CMK (cell line): ENCODE measurements around the gene ARPP19.
"Not testable (repeated sequence)": the region's sequence is repeated elsewhere in the genome, so short reads cannot be mapped to it uniquely, and the experiment has no call there.

Experiments used
- DNase-seq: peaks from one replicate; pipeline ENCODE4 v3.0.0-alpha.2; 2010; ENCODE audit warnings: low read depth

Gene ARPP19, protein sequence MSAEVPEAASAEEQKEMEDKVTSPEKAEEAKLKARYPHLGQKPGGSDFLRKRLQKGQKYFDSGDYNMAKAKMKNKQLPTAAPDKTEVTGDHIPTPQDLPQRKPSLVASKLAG

DNA sequence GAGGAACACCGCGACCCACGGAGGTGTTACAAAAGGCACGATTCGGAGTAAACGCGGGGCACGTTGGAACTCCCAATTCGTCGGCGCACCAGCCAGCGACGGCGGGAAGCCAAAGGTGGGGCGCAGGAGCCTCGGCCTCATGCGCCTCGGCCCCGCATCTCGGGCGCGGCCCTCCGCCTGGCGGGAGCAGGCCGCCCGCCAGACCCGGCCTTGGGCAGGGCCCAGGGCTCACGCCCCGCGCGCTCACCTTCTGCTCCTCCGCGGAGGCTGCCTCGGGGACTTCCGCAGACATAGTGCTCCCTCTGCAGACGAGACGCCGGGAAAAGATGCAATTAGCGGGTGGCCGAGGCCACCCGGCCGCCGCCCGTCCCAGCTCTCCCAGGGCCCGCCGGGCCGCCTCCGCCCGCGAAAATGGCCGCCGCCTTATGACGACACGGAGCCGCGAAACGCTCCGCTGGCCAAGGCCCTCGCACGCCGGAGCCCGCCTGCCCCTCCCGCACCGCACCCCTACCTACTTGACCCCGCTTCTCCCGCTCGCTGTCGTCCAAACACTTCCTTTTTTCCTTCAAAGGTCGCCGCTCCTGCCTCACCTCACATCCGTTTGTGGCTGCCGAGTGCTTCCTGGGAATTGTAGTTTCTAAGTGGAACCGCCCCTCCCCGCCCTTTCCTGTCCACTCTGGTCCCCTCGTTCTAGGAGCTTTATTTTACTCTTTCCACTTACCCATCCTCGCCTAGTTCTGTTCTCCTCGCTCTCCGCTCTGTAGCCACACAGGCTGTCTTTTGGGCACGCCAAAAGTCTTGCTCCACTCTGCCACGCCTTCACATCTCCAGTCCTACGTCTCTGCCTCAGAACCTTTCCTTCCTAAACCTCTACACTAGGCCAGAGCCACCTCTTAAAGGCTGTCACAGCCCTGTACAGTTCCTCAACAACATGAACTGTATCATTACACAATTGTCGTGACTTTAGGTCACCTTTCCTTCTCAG lies at the start of gene ARPP19:
Gene ARPP19, minus strand, starts transcription at position 430 of the 985 bp plus-strand sequence. Its CDS starts 138 bp downstream, at position 292.
- DNase-seq = peak; percentile 74

DNA sequence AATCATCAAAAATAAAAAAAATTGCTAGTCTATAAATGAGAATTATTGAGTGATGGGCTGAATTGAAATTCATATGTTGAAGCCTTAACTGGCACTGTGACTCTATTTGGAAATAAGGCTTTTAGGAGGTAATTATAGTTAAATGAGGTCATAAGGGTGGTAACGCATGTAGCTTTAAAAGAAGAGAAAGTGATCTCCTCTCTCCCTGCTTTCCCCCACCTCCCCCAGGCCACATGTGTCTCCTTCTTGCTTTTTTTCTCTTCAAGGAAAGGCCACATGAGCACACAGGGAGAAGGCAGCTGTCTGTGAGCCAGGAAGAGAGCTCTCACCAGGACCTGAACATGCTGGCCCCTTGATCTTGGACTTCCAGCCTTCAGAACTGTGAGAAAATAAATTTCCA lies 48.2 kb upstream of the ARPP19 start:
- DNase-seq = no peak

DNA sequence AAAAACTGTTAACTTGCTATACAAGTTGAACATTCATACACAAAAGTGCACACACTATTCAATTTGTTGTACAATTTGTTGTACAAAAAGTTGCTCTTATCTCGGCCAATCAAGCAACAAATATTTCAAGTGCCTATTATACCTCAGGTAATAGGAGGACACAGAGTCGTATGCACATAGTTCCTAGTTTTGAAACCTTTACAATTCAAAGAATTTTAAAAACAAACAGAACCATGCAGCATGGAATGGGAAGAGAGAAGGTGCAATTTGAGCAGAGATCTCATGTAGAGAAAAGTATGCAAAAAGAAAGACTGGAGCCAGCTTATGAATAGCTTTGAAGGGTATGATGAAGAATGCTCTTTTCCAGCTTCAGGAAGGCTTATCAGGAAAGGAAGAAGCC lies 46.5 kb upstream of the ARPP19 start:
- DNase-seq = no peak

DNA sequence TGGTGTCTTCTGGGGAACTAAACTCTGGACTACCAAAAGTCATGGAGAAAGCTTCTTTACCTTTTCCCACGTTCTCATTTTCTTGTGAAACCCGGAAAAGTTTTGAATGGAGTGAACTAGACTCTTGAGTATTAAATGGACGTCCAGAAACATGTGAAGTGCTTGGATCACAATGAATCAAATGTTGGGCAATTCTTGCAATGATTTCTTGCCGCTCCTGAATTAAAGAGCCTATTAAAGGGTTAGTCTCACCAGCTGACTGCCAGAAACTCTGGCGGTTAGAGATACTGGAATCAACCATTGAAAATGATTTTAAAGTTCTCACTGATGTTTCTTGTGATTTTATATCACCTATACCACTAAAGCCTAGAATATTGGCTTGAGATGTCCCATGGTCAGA lies 40.8 kb upstream of the ARPP19 start:
- DNase-seq = no peak

DNA sequence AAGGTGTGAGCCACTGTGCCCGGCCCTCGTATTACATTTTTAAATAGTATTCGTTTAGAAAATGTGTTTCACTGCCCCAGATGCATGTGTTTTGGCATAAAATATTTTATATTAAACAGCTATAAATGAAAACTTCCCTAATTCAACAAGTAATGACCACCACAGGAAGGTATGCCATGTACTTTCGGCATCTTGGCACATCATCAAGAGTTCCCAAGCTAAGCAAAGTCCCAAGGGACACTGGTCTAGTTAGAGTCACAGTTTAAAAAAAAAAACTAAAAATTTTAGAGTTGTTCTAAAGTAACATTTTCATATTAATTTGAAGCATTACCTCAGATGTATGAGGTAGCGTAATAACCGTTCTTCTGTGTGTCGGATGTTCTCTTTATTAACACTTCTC lies 15.6 kb upstream of the ARPP19 start:
- DNase-seq = no peak

DNA sequence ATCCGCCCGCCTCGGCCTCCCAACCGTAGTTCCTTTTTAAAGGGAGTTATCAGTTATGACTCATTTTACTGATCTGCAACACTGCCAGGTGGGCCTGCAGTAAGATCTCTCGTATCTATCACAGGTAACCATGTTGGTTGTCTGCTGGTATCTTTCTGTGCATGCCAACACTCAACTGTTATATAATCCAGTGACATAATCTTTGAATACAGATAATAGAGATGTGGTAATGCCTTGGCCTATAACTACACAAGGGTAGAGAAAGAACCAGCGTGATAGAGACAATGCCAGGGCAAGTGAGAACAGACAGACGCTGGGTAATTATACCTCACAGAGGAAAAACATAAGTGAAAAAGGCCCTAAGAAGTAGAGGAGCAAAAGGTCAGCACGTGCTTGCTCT lies 11.0 kb upstream of the ARPP19 start:
- DNase-seq = no peak

DNA sequence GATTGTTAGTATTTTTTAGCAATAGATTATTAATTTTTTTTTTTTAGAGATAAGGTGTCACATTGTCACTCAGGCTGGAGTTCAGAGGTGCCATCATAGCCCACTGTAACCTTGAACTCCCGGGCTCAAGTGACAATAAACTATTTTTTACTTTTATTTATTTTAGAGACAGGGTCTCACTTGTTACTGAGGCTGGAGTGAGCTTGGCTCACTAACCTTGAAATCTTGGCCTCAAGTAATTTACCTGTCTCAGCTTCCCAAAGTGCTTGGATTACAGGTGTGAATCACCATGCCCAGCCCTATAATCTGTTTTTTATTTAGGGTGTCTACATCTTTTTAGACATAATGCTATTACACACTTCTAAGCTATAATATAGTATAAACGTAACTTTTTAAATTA lies 7.9 kb upstream of the ARPP19 start:
- no peak for DNase-seq

DNA sequence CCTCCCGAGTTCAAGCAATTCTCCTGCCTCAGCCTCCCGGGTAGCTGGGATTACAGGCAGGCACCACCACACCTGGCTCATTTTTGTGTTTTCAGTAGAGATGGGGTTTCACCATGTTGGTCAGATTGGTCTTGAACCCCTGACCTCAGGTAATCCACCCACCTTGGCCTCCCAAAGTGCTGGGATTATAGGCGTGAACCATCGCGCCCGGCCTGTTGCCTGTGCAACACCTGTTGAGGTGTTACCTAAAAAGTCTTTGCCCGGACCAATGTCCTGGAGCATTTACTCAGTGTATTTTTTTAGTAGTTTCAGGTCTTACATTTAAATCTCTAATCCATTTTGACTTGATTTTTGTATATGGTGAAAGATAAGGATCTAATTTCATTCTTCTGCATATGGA lies 6.7 kb upstream of the ARPP19 start:
- not testable (repeated sequence) for DNase-seq

DNA sequence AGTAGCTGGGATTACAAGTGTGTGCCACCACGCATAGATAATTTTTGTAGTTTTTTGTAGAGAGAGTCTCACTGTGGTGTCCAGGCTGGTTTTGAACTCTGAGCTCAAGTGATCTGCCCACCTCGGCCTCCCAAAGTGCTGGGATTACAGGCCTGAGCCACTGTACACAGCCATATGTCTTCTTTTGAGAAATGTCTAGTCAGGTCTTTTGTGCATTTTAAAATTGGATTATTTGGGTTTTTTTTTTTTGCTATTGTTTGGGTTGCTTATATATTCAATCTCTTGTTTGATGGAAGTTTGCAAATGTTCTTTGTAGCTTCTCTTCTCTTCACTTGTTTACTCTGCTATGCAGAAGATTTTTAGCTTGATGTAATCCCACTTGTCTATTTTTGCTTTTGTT lies 6.2 kb upstream of the ARPP19 start:
- DNase-seq = no peak

DNA sequence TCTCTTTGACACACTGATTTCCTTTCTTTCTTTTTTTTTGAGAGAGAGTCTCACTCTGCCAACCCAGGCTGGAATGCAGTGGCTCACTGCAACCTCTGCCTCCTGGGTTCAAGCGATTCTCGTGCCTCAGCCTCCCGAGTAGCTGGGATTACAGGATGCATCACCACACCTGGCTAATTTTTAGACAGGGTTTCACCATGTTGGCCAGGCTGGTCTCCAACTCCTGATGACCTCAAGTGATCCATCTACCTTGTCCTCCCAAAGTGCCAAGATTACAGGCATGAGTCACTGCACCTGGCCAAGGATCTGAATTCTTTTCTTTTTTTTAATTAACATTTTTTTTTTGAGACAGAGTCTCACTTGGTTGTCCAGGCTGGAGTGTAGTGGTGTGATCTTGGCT lies 5.8 kb upstream of the ARPP19 start:
- DNase-seq = not testable (repeated sequence)

DNA sequence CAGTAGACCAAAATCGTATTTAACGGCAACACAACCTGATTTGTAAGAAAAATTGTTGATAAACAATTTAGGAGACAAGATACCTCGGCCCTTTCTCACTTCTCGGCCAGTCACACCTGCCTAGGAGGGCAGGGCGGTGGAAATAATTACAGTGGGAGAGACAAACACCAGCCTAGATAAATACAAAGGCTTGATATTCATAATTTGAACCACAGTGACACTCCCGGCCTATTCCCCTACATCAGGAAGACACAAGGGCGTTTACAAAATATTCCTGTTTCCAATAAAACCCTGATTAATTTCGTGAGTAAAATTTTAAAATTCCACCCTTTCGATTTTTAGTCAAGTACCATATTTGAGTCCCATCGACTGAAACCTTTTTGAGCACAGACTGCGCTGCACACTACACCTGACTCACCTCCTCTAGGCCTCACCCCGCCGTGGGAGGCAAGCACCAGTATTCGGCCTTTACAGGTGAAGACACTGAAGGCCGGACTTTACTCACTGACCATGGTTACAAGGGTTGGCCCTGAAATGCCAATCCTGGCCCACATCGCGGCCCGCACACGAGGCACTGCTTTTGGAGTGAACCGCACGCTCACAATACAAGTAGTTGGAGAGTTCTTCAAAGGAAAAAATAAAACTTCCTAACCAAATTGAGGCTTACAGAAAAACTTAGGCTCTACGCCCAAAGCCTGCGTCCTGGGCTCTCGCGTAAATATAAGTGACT lies 794 bp downstream of the ARPP19 start:
- DNase-seq = no peak

DNA sequence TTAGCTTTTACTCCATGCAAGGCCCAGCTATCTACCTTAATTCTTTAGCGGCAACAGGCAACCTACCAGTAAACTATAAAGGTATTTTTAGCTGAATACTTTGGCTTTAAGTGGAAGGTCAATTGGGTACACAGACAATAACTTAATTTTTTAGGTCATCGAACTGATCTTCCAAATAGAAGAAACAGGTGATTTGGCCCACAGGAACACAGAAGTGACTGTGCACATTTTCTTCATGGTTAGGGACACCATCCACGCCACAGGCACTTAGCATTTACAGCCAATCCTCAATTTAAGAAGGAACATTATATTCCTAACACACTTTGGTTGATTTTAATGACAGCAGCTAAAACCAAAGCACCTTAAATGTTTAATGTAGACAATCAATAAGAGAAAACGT lies 1.9 kb downstream of the ARPP19 start:
- no peak for DNase-seq

DNA sequence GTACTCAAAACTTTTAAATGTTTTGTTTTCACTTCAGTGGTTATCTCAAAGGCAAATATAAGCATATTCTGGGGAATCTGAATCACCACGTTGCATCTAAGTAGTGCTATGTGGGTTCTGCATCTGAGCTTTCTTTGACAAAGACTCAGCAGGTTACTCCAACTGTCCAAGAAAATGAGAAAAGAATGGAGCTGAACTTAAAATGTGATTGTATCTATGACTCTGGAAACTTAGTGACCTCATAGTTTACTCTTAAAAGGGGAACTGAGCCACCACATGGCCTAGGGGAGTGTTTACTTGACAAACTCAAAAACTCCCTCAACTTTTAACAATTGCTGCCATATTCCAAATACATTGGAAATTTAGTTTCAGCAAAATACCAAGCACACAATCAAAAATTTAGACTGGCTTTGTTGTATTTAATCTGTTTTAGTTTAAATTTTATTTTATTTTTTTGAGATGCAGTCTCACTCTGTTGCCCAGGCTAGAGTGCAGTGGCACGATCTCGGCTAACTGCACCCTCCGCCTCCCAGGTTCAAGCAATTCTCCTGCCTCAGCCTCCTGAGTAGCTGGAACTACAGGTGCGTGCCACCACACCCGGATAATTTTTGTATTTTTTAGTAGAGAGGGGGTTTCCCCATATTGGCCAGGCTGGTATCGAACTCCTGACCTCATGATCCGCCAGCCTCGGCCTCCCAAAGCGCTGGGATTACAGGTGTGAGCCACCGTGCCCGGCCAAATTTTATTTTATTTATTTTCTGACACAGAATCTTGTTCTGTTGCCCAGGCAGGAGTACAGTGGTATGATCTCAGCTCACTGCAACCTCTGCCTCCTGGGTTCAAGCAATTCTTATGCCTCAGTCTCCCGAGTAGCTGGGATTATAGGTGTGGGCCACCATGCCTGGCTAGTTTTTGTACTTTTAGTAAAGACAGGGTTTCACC lies 3.1 kb downstream of the ARPP19 start:
- not testable (repeated sequence) for DNase-seq

DNA sequence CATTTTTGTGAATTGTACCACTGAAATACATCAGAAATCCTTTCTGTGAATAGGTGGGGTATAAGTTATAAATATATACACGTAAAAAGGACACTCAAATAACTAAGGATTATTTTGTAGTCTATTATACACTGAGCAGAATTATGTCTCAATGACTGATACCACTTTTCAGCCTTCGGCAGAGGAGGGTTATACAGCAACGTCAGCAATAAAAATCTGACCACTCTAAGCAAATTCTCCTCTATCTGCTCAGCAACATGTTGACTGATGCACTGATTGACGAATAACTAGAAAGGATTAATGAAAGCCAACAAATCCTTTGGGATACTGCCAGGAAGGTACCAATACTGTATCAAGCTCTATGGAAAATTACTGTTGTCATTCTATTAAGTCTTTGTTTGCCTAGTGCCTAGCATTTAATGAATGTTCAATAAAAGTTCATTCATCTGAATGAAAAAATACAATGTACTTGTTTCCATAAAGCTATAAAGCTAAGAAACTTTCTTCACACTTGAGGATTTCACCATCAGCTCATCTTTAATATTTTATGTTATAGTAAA lies 5.2 kb downstream of the ARPP19 start:
- no peak for DNase-seq

DNA sequence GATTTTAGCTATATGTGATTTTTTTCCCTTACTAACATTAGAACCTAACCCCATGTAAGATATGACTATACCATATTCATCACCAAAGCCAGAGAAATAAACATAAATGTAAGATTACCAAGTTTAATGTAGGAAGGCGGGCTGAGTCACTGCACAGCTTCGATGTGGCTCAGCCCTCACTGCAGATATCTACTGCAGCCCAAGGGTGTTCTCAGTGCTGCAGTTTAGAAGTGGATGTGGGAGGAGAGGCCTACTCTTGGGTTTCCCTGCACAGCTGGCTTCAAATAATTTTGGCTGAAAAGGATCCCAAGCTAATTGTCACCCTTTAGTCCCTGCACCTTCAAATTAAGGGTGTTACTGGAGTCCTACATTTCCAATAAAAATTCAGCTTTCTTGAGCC lies 9.3 kb downstream of the ARPP19 start:
- DNase-seq = no peak

DNA sequence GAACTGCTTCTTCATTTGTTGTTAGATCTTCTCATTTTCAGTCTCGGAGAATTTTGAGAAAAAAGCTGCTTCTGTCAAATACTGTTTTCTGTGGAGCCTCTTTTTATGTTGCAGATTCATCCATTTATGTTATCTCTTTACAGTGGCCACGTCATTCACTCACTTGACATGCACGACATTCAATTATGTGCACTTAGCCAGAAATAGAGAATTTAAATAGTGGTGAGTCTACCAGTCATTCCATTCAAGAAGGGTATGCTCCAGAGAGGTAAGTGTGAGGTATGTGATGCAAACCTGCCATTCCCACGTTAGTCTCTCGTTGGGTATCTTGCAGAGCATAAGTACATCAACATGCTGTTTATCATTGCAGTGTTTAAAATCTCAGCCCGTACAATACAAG lies 9.8 kb downstream of the ARPP19 start:
- no peak for DNase-seq

DNA sequence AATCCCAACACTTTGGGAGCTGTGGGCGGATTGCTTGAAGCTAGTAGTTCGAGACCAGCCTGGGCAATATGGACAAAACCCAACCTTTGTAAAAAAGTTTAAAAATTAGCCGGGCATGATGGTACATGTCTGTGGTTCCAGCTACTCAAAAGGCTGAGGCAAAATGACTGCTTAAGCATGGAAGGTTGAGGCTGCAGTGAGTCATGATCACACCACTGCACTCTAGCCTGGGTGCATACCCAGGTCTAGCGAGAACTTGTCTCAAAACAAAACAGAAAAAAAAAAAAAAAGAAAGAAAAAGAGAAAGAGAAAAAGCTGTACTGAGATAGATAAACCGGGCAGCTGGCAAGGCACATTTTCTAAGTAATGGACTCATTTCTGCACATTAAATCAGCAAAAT lies 10.6 kb downstream of the ARPP19 start:
- no peak for DNase-seq

DNA sequence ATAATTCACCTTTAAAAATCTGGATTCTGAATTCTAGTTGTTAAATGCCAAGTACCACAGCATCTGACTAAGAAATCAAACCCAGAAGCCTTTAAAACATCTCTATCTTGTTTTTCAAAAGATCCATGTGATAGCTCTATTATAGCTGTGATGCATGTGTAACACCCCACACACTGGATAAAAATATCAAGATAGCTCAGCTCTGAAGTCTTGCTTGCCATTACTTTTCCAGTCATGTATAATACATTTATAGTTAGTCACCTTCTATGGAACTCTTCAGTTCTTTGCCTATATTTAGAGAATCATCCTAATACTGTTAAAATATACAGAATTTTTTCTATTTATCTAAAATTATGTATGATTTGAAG lies 11.6 kb downstream of the ARPP19 start:
- DNase-seq = no peak

DNA sequence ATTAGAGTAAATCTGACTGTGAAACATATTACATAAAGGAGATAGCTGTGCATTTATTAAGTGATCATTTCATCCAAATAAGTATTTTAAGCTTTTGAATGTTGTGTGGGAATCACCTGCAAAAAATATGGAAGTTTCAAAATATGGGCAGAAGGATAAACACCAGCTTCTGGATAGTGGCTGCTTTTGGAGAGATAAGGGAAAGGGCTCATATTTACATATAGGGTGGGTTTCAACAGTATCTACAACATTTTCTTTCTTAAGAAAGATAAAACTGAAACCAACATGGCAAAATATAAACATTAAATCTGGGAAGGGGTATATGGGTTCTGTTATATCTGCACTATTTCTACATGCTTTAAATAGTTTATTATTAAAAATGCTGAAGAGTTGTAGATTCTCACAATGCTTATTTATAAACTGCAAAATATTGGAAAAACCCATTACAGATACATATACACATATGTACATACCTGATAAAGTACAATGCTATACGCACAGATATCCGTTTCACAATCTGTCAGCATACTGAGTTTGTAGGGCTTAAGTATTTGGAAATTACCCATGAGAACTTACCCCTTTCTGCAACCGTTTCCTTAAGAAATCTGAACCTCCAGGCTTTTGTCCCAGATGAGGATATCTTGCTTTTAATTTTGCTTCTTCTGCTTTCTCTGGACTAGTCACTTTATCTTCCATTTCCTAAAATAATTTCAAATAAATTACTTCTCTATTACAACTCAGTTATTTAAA lies 12.1 kb downstream of the ARPP19 start:
- DNase-seq = no peak

DNA sequence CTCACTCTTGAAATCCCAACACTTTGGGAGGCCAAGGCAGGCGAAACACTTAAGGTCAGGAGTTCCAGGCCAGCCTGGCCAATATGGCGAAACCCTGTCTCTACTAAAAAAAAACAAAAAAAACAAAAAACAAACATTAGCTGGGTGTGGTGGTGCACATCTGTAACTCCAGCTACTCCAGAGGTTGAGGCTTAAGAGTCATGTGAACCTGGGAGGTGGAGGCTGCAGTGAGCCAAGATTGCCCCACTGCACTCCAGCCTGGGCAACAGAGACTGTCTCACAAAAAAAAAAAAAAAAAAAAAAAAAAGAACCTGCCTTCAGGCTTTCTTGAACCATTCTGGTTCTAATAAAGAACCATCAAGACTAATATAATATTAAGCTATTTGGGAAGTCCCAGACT lies 16.5 kb downstream of the ARPP19 start:
- no peak for DNase-seq

DNA sequence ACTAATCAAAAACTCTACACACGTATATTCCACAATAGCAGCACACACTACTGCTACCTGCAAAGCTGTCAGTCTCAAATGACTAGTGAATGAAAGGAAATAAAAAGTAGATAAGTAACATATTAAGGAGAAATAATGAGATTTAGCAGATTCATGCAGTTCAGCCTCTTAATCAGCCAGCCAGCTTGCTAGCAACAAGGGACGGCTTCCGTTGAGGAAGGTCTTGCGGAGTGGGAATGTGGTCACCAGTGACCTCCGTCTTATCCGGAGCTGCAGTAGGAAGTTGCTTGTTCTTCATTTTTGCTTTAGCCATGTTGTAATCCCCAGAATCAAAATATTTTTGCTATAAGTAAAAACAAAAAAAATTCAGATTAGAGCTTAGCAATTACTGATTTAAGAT lies 17.1 kb downstream of the ARPP19 start:
- peak; percentile 78 for DNase-seq
